Left renal pelvis (tissue), 4 donors: ENCODE data around the gene RBM28. TPM values are rescaled to one million over a fixed set of nuclear protein-coding genes. Genes with fewer than 3 reads are reported as not detected.

Experiments used
- DNase-seq, 4 donors: peaks; one replicate each; pipeline ENCODE4 v3.0.0-alpha.2; 2013; ENCODE audit warnings: low read depth in 4 of 4, low spot score in 3 of 4
- polyA plus RNA-seq, 4 donors: library from polyadenylated mRNA; unstranded; fragments of 120-200 nt; gene quantifications; one replicate each; pipeline ENCODE4 v1.2.1, GENCODE V29; 2013; ENCODE audit not compliant: insufficient read length in 4 of 4

The RBM28 gene
- polyA plus RNA-seq, 4 donors, result 37.9 to 53.3 (median 47.7) TPM

DNA sequence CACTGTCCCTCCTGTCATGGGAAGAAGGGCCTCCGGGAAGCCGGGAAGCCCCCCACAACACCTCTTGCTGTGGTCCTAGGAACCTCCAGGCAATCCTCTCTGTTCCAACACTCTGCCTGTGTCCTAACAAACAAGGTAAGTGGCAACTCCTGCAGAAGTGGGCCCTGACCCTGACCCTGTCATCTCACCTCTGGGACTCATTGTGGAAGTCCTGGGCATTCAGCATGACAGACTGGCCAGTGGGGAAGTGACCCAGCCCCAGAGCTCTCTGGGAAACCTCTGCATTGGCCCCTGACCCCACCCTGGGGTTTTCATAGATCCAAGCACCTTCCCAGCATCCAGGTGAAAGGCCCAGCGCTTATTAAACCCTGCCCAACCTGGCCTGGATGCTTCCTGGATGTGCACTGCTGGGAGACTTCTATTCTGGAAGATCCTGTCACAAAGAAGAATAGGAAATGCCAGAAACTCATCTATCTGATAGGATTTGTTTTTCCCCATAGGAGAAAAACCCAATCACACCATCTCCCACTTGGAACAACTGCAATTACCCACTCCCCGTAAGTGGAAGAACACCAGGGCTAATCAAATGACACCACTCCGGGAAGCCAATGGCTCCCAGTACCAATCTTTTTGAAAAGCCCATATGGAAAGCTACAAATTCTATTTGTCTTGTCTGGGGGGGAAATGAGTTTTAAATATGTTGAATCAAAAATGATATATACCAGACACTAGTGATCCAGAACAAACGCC is 78.4 kb downstream of the RBM28 start:
- no peak for DNase-seq

DNA sequence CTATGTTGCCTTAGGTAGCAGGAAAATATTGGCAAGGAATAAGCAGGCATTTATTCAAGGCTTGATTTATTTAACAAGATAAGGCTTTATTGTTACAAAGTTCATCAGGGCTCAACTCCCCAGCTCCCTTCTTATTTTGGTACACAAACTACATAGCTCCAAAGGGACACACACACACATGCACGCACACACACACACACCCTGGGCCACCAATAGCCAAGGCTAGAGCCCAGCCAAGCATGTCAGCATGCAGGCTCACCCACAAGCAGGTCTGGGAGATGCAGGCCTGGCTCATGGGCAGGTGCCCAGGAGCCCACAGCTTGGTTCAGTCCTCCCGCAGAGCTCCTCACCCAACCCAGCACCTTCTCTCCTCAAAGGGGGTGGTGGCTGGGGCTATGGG is 79.2 kb downstream of the RBM28 start:
- DNase-seq, result no peak

DNA sequence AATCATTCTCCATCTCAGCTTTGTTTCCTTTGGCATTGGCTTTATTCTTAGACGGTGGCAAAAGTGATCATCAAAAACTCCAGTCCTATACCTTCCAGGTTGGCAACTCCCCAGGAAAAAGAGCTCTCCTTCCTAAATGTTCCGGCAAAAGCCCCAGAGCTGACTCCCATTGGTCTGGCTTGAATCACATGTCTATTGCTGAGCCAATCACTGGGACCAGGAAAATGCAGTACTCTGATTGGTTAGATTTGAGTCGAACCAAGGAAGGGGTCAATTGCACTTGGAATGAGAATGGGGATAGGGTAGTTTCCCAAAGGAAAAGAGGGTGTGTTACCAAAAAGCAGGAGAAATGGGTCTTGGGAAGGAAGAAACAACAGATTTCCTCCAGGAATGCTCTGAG is 80.3 kb downstream of the RBM28 start:
- no peak for DNase-seq

DNA sequence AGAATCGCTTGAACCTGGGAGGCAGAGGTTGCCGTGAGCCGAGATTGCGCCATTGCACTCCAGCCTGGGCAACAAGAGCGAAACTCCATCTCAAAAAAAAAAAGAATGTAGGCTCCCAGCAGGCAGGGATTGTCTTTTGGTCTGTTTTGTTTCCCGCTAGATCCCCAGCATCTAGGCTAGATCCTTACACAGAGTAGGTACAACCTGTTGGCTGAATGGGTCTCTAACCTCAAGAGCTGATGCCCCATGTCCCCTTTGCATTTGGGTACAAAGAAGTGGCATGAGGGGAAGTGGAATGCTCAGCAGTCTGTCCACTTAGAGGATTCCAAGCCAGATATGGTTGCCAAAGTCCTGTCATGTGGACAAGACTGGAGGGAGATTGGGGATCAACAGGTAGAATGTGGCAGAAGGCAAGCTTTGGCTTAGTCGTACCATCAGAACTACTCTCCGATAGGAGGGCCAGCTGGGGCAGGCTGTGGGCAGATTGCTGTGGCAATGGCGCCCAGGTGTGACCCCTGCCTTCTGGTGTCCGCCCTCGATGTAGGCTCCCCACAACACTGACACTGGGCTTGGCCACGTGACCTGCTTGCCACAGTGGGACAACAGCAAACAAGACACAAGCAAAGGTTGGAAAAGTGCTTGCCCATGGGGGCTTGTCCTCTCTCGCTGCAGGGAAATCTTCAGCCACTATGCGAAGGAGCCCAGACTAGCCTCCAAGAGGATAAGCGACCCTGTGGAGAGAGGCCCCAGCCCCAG is 81.3 kb downstream of the RBM28 start:
- no peak for DNase-seq

DNA sequence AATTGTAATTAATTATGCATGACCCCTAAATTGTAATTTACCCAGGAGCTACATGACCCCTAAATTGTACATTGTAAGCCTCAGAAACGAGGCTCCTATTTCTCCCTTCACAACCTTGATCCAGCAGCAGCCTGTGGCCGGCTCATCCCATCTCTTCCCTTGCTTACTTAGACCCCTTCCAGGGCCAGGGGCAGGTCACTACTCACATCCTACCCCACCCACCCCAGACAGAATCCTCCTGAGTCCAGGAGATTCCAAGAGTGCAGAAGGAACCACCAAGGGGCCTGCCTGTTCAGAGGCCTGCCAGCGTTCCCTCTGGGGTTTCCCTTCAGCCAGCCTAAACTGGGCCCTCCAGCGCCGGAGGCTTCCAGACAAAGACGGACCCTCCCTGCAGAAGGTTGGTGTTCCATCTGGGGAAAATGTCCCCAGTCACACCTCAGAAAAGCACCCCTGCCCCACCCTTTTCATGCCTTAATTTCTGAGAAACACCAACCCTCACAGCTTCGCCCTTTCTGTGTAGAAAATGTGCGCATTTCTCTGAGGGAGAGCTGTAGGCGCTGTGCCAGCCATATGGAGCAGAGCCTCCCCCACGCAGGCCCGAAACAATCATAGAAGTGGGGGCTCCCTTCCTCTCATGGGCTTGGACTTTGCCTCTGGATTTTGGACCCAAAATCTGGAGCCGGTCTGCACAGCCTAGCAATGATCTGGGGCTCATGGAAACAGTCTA is 83.5 kb downstream of the RBM28 start:
- no peak for DNase-seq

DNA sequence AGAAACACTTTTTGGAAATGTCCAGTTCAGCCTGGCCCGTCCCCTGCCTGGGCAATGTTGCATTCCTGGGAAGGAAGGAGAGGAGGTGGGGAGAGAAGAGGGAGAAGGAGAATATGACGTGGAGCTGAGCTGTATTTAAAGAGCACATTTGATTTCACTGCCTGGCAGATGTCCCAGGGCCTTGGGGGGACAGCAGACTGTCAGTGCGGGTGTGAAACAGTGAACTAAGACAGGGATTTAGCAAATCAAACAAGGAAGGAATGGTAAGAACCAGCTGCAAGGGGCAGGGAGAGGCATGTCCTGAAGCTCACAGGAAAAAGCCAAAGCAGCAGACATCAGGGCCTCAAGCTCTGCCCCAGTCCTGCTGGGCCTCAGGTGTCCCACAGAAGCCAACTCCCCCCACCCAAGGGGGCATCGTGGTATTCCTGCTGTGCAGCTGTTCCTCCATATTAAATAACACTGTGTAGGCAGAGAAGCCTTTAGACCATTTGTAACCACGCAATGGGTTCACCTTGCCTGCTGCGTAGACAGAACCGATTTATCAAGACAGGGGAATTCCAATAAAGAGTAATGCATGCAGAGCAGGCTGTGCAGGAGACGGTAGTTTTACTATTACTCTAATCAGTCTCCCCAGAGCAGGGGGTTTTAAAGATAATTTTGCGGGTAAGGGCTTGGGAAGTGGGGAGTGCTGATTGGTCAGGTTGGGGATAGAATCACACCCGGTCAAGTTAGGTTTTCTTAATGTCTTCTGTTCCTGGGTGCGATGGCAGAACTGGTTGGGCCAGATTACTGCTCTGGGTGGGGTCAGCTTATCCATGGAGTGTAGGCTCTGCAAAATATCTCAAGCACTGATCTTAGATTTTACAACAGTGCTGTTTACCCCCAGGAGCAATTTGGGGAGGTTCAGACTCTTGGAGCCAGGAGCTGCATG is 84.3 kb downstream of the RBM28 start:
- no peak for DNase-seq

DNA sequence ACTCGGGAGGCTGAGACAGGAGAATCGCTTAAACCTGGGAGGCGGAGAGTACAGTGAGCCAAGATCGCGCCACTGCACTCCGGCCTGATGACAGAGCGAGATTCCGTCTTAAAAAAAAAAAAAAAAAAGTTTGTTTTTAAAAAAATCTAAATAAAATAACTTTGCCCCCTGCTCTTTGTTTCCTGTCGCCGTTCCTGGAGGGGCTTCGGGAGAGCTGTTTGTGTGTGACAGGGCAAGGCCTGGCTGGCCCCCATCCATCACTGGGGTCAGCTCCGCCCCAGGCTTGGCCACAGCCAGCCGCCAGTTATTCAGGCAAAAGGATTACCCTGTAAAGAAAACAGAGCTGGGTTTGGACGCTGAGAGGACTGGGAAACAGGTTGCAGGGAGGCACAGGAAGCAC is 86.2 kb downstream of the RBM28 start:
- DNase-seq, result no peak

DNA sequence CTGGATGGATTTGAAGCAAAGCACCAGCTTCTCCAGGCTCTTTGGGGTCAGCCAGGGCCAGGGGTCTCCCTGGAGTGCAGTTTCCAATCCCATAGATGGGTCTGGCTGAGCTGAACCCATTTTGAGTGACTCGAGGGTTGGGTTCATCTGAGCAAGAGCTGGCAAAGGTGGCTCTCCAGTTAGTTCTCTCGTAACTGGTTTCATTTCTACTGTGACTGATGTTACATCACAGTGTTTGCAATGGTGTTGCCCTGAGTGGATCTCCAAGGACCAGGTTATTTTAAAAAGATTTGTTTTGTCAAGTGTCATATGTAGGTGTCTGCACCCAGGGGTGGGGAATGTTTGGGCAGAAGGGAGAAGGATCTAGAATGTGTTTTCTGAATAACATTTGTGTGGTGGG is 88.4 kb downstream of the RBM28 start:
- DNase-seq, result no peak

DNA sequence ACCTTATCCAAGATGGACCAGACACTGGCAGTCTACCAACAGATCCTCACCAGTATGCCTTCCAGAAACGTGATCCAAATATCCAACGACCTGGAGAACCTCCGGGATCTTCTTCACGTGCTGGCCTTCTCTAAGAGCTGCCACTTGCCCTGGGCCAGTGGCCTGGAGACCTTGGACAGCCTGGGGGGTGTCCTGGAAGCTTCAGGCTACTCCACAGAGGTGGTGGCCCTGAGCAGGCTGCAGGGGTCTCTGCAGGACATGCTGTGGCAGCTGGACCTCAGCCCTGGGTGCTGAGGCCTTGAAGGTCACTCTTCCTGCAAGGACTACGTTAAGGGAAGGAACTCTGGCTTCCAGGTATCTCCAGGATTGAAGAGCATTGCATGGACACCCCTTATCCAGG is 89.2 kb downstream of the RBM28 start:
- no peak for DNase-seq

DNA sequence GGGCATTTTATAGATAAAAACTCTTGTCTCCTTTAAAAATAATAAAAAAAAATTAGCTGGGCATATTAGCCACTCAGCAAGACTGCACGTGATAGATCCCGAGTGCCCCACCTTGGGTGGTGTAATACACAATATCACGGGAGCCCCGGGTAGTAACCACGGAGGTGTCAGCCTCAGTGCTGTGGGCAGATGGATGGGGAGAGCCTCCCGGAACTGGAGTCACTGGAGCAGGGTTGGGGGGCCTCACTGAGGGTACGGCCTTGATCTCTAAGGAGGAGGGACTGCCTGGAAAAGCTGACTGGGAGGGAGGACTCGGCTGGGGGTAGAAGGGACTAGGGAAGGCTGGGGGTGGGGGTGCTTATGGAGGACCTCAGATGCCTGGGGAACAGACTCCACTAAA is 90.0 kb downstream of the RBM28 start:
- no peak for DNase-seq

DNA sequence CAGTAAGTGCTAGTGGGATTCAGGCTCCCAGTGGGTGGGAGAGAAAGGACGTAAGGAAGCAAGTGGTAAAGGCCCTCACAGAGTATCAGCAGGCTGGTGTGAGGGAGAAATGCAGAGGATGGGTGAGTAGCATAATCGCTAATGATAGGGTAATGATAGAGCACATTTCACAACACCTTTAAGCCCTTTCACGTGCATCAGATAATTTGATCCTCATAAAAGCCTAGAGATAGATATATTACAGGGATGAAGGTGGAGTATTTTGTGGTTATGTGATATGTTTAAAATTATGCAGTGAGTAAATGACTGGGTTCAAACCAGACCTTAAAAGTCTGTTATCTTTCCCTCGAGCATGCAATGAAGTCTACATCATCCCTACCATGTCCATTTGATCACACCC is 92.4 kb downstream of the RBM28 start:
- DNase-seq, result no peak

Other genes with a start within 250 kb of the RBM28 start
- under 1 TPM in 3 of 4 donors, not detected in 1; 0.16 to 0.50 (median 0.36) TPM for gene LEP, start 102.6 kb downstream of the RBM28 start, polyA plus RNA-seq
- 1 to 10 TPM in 2 of 4 donors, under 1 TPM in 2; 0.65 to 3.4 (median 1.1) TPM for gene PRRT4, start 17.8 kb upstream of the RBM28 start, polyA plus RNA-seq
- 10 to 100 TPM; 11.8 to 30.9 (median 25.8) TPM for gene IMPDH1, start 66.1 kb upstream of the RBM28 start, polyA plus RNA-seq
- gene HILPDA, start 112.0 kb upstream of the RBM28 start, polyA plus RNA-seq, result 10 to 100 TPM; 14.6 to 21.6 (median 17.9) TPM
- 10 to 100 TPM; 23.4 to 31.7 (median 28.4) TPM for gene METTL2B, start 132.8 kb upstream of the RBM28 start, polyA plus RNA-seq